ENCODE results near the gene POU6F2.

Gene POU6F2

GRCh38 chr7:39249635-39250152 lies 272.0 kb downstream of the POU6F2 start:
- Histone ChIP-seq H3K9ac (ENCODE audit: low read depth in 1 of 2, low read length in 2 of 2) (no peak overlapping the region), H3K27ac (ENCODE audit: low read depth, low read length) (no peak overlapping the region), H3K36me3 (ENCODE audit: control insufficient read depth in 1 of 2, insufficient read depth in 2 of 2, low read length in 2 of 2) (no peaks in the 10 kb centered on the region), H3K9me3 (ENCODE audit: control insufficient read depth in 1 of 2, low read length in 2 of 2) (no peaks in the 10 kb centered on the region), H3K4me1 (ENCODE audit: control insufficient read depth in 1 of 2, insufficient read depth in 2 of 2, low read length in 2 of 2) (no peaks in the 10 kb centered on the region), H3K4me3 (ENCODE audit: low read depth in 1 of 2, low read length in 2 of 2) (no peak overlapping the region), H3K27me3 (ENCODE audit: control insufficient read depth in 1 of 2, insufficient read depth in 2 of 2, low read length in 2 of 2) (peaks cover 0 to 2% of the 10 kb centered on the region in 2 donors)

- H3K4me3 ChIP-seq (ENCODE audit: low read depth in 1 of 2, low read length in 2 of 2), result no peak overlapping the region
- H3K9me3 ChIP-seq (ENCODE audit: control insufficient read depth in 1 of 2, low read length in 2 of 2), result no peaks in the 10 kb centered on the region
- H3K36me3 ChIP-seq (ENCODE audit: control insufficient read depth in 1 of 2, insufficient read depth in 2 of 2, low read length in 2 of 2), result no peaks in the 10 kb centered on the region
- H3K9ac ChIP-seq (ENCODE audit: low read depth in 1 of 2, low read length in 2 of 2), result no peak overlapping the region
- H3K27me3 ChIP-seq (ENCODE audit: control insufficient read depth in 1 of 2, insufficient read depth in 2 of 2, low read length in 2 of 2), result peaks cover 0 to 2% of the 10 kb centered on the region in 2 donors
- H3K4me1 ChIP-seq (ENCODE audit: control insufficient read depth in 1 of 2, insufficient read depth in 2 of 2, low read length in 2 of 2), result no peaks in the 10 kb centered on the region
- no peak overlapping the region for H3K27ac ChIP-seq (ENCODE audit: low read depth, low read length)
Measured at GRCh38 chr7:39252916-39253315, 275.2 kb downstream of the POU6F2 start.

- no peaks in the 10 kb centered on the region for H3K4me1 ChIP-seq (ENCODE audit: control insufficient read depth in 1 of 2, insufficient read depth in 2 of 2, low read length in 2 of 2)
Measured at GRCh38 chr7:39259391-39260003, 281.8 kb downstream of the POU6F2 start.

GRCh38 chr7:39260279-39260844 lies 282.7 kb downstream of the POU6F2 start:
- no peak overlapping the region for H3K4me3 ChIP-seq (ENCODE audit: low read depth in 1 of 2, low read length in 2 of 2)
- H3K27ac ChIP-seq (ENCODE audit: low read depth, low read length), result no peak overlapping the region
- H3K4me1 ChIP-seq (ENCODE audit: control insufficient read depth in 1 of 2, insufficient read depth in 2 of 2, low read length in 2 of 2), result no peaks in the 10 kb centered on the region
- H3K36me3 ChIP-seq (ENCODE audit: control insufficient read depth in 1 of 2, insufficient read depth in 2 of 2, low read length in 2 of 2), result no peaks in the 10 kb centered on the region
- H3K9me3 ChIP-seq (ENCODE audit: control insufficient read depth in 1 of 2, low read length in 2 of 2), result no peaks in the 10 kb centered on the region
- H3K9ac ChIP-seq (ENCODE audit: low read depth in 1 of 2, low read length in 2 of 2), result no peak overlapping the region
- peaks cover 0 to 4% of the 10 kb centered on the region in 2 donors for H3K27me3 ChIP-seq (ENCODE audit: control insufficient read depth in 1 of 2, insufficient read depth in 2 of 2, low read length in 2 of 2)

More at GRCh38 chr7:39259391-39260003, 281.8 kb downstream of the POU6F2 start:
- H3K27me3 ChIP-seq (ENCODE audit: control insufficient read depth in 1 of 2, insufficient read depth in 2 of 2, low read length in 2 of 2), result peaks cover 0 to 4% of the 10 kb centered on the region in 2 donors
- H3K27ac ChIP-seq (ENCODE audit: low read depth, low read length), result no peak overlapping the region
- H3K9me3 ChIP-seq (ENCODE audit: control insufficient read depth in 1 of 2, low read length in 2 of 2), result no peaks in the 10 kb centered on the region
- no peaks in the 10 kb centered on the region for H3K36me3 ChIP-seq (ENCODE audit: control insufficient read depth in 1 of 2, insufficient read depth in 2 of 2, low read length in 2 of 2)
- H3K4me3 ChIP-seq (ENCODE audit: low read depth in 1 of 2, low read length in 2 of 2), result no peak overlapping the region
- no peak overlapping the region for H3K9ac ChIP-seq (ENCODE audit: low read depth in 1 of 2, low read length in 2 of 2)

GRCh38 chr7:39261771-39262170 lies 284.1 kb downstream of the POU6F2 start:
- Histone ChIP-seq H3K9ac (ENCODE audit: low read depth in 1 of 2, low read length in 2 of 2) (no peak overlapping the region), H3K27me3 (ENCODE audit: control insufficient read depth in 1 of 2, insufficient read depth in 2 of 2, low read length in 2 of 2) (peaks cover 0 to 4% of the 10 kb centered on the region in 2 donors), H3K4me1 (ENCODE audit: control insufficient read depth in 1 of 2, insufficient read depth in 2 of 2, low read length in 2 of 2) (no peaks in the 10 kb centered on the region), H3K4me3 (ENCODE audit: low read depth in 1 of 2, low read length in 2 of 2) (no peak overlapping the region), H3K9me3 (ENCODE audit: control insufficient read depth in 1 of 2, low read length in 2 of 2) (no peaks in the 10 kb centered on the region), H3K27ac (ENCODE audit: low read depth, low read length) (no peak overlapping the region), H3K36me3 (ENCODE audit: control insufficient read depth in 1 of 2, insufficient read depth in 2 of 2, low read length in 2 of 2) (no peaks in the 10 kb centered on the region)

- H3K4me3 ChIP-seq (ENCODE audit: low read depth in 1 of 2, low read length in 2 of 2), result no peak overlapping the region
- H3K36me3 ChIP-seq (ENCODE audit: control insufficient read depth in 1 of 2, insufficient read depth in 2 of 2, low read length in 2 of 2), result no peaks in the 10 kb centered on the region
- H3K9me3 ChIP-seq (ENCODE audit: control insufficient read depth in 1 of 2, low read length in 2 of 2), result no peaks in the 10 kb centered on the region
- H3K27me3 ChIP-seq (ENCODE audit: control insufficient read depth in 1 of 2, insufficient read depth in 2 of 2, low read length in 2 of 2), result no peaks in the 10 kb centered on the region
- no peak overlapping the region for H3K9ac ChIP-seq (ENCODE audit: low read depth in 1 of 2, low read length in 2 of 2)
- no peaks in the 10 kb centered on the region for H3K4me1 ChIP-seq (ENCODE audit: control insufficient read depth in 1 of 2, insufficient read depth in 2 of 2, low read length in 2 of 2)
- no peak overlapping the region for H3K27ac ChIP-seq (ENCODE audit: low read depth, low read length)
Measured at GRCh38 chr7:39265641-39266591, 288.2 kb downstream of the POU6F2 start.

- Histone ChIP-seq H3K4me3 (ENCODE audit: low read depth in 1 of 2, low read length in 2 of 2) (no peak overlapping the region), H3K27ac (ENCODE audit: low read depth, low read length) (no peak overlapping the region), H3K36me3 (ENCODE audit: control insufficient read depth in 1 of 2, insufficient read depth in 2 of 2, low read length in 2 of 2) (no peaks in the 10 kb centered on the region), H3K9me3 (ENCODE audit: control insufficient read depth in 1 of 2, low read length in 2 of 2) (no peaks in the 10 kb centered on the region), H3K27me3 (ENCODE audit: control insufficient read depth in 1 of 2, insufficient read depth in 2 of 2, low read length in 2 of 2) (peaks cover 0 to 5% of the 10 kb centered on the region in 2 donors), H3K4me1 (ENCODE audit: control insufficient read depth in 1 of 2, insufficient read depth in 2 of 2, low read length in 2 of 2) (no peaks in the 10 kb centered on the region), H3K9ac (ENCODE audit: low read depth in 1 of 2, low read length in 2 of 2) (no peak overlapping the region)
Measured at GRCh38 chr7:39269034-39269433, 291.3 kb downstream of the POU6F2 start.

- no peak overlapping the region for H3K4me3 ChIP-seq (ENCODE audit: low read depth in 1 of 2, low read length in 2 of 2)
- no peaks in the 10 kb centered on the region for H3K36me3 ChIP-seq (ENCODE audit: control insufficient read depth in 1 of 2, insufficient read depth in 2 of 2, low read length in 2 of 2)
- no peaks in the 10 kb centered on the region for H3K4me1 ChIP-seq (ENCODE audit: control insufficient read depth in 1 of 2, insufficient read depth in 2 of 2, low read length in 2 of 2)
- no peaks in the 10 kb centered on the region for H3K9me3 ChIP-seq (ENCODE audit: control insufficient read depth in 1 of 2, low read length in 2 of 2)
- no peak overlapping the region for H3K9ac ChIP-seq (ENCODE audit: low read depth in 1 of 2, low read length in 2 of 2)
- peaks cover 0 to 5% of the 10 kb centered on the region in 2 donors for H3K27me3 ChIP-seq (ENCODE audit: control insufficient read depth in 1 of 2, insufficient read depth in 2 of 2, low read length in 2 of 2)
- H3K27ac ChIP-seq (ENCODE audit: low read depth, low read length), result no peak overlapping the region
Measured at GRCh38 chr7:39270018-39270417, 292.3 kb downstream of the POU6F2 start.

GRCh38 chr7:39271402-39271801 lies 293.7 kb downstream of the POU6F2 start:
- Histone ChIP-seq H3K9me3 (ENCODE audit: control insufficient read depth in 1 of 2, low read length in 2 of 2) (no peaks in the 10 kb centered on the region), H3K9ac (ENCODE audit: low read depth in 1 of 2, low read length in 2 of 2) (no peak overlapping the region), H3K27ac (ENCODE audit: low read depth, low read length) (no peak overlapping the region), H3K4me3 (ENCODE audit: low read depth in 1 of 2, low read length in 2 of 2) (no peak overlapping the region), H3K4me1 (ENCODE audit: control insufficient read depth in 1 of 2, insufficient read depth in 2 of 2, low read length in 2 of 2) (no peaks in the 10 kb centered on the region), H3K27me3 (ENCODE audit: control insufficient read depth in 1 of 2, insufficient read depth in 2 of 2, low read length in 2 of 2) (peaks cover 0 to 5% of the 10 kb centered on the region in 2 donors), H3K36me3 (ENCODE audit: control insufficient read depth in 1 of 2, insufficient read depth in 2 of 2, low read length in 2 of 2) (no peaks in the 10 kb centered on the region)

- peaks cover 0 to 5% of the 10 kb centered on the region in 2 donors for H3K27me3 ChIP-seq (ENCODE audit: control insufficient read depth in 1 of 2, insufficient read depth in 2 of 2, low read length in 2 of 2)
Measured at GRCh38 chr7:39272111-39272510, 294.4 kb downstream of the POU6F2 start.

More at GRCh38 chr7:39272111-39272510, 294.4 kb downstream of the POU6F2 start:
- Histone ChIP-seq H3K9ac (ENCODE audit: low read depth in 1 of 2, low read length in 2 of 2) (no peak overlapping the region), H3K4me1 (ENCODE audit: control insufficient read depth in 1 of 2, insufficient read depth in 2 of 2, low read length in 2 of 2) (no peaks in the 10 kb centered on the region), H3K4me3 (ENCODE audit: low read depth in 1 of 2, low read length in 2 of 2) (no peak overlapping the region), H3K9me3 (ENCODE audit: control insufficient read depth in 1 of 2, low read length in 2 of 2) (no peaks in the 10 kb centered on the region), H3K36me3 (ENCODE audit: control insufficient read depth in 1 of 2, insufficient read depth in 2 of 2, low read length in 2 of 2) (no peaks in the 10 kb centered on the region), H3K27ac (ENCODE audit: low read depth, low read length) (no peak overlapping the region)
